NCI-H2227 treated with DMSO at 0.1 percent for 48 hours (cell line): ENCODE data around the gene SH3D19.
"Not testable (repeated sequence)": the region's sequence is repeated elsewhere in the genome, so short reads cannot be mapped to it uniquely, and the experiment has no call there.

Experiments
- DNase-seq: peaks from one replicate; lab custom pipeline; 2025; lab: John Stamatoyannopoulos, UW

SH3D19 gene

GRCh38 chr4:151276787-151277562 is 48.4 kb downstream of the SH3D19 start, which contains the start of gene PRSS48:
PRSS48 (plus strand) TSS chr4:151277161; CDS start chr4:151277173, 12 bp downstream.
- DNase-seq: no peak

GRCh38 chr4:151268905-151269304 is 56.5 kb downstream of the SH3D19 start:
- DNase-seq: not testable (repeated sequence)

- DNase-seq: peak; percentile 2
Observed at GRCh38 chr4:151267822-151268535, 57.4 kb downstream of the SH3D19 start.

- DNase-seq: no peak
Observed at GRCh38 chr4:151267104-151267503, 58.3 kb downstream of the SH3D19 start.

- no peak for DNase-seq
Observed at GRCh38 chr4:151266497-151266896, 58.9 kb downstream of the SH3D19 start.

- DNase-seq: no peak
Observed at GRCh38 chr4:151263455-151263854, 62.0 kb downstream of the SH3D19 start.

- DNase-seq: no peak
Observed at GRCh38 chr4:151260526-151260925, 64.9 kb downstream of the SH3D19 start.

GRCh38 chr4:151259752-151260151 is 65.7 kb downstream of the SH3D19 start:
- no peak for DNase-seq

- DNase-seq: no peak
Observed at GRCh38 chr4:151257704-151258103, 67.7 kb downstream of the SH3D19 start.

- no peak for DNase-seq
Observed at GRCh38 chr4:151256134-151256533, 69.3 kb downstream of the SH3D19 start.

- DNase-seq: not testable (repeated sequence)
Observed at GRCh38 chr4:151255680-151256079, 69.7 kb downstream of the SH3D19 start.

GRCh38 chr4:151255226-151255625 is 70.2 kb downstream of the SH3D19 start:
- DNase-seq: not testable (repeated sequence)

- no peak for DNase-seq
Observed at GRCh38 chr4:151251603-151252304, 73.7 kb downstream of the SH3D19 start.

- no peak for DNase-seq
Observed at GRCh38 chr4:151250706-151251105, 74.7 kb downstream of the SH3D19 start.

GRCh38 chr4:151248519-151248918 is 76.9 kb downstream of the SH3D19 start:
- DNase-seq: no peak

- DNase-seq: no peak
Observed at GRCh38 chr4:151247395-151247794, 78.0 kb downstream of the SH3D19 start.

- no peak for DNase-seq
Observed at GRCh38 chr4:151246742-151247141, 78.7 kb downstream of the SH3D19 start.

- no peak for DNase-seq
Observed at GRCh38 chr4:151242305-151242704, 83.1 kb downstream of the SH3D19 start.

GRCh38 chr4:151239608-151240007 is 85.8 kb downstream of the SH3D19 start:
- no peak for DNase-seq

- DNase-seq: no peak
Observed at GRCh38 chr4:151238477-151238876, 86.9 kb downstream of the SH3D19 start.

- DNase-seq: no peak
Observed at GRCh38 chr4:151236036-151236435, 89.4 kb downstream of the SH3D19 start.

- not testable (repeated sequence) for DNase-seq
Observed at GRCh38 chr4:151235373-151235772, 90.0 kb downstream of the SH3D19 start.

- no peak for DNase-seq
Observed at GRCh38 chr4:151233600-151233999, 91.8 kb downstream of the SH3D19 start.
